Retinal pigment epithelial cell (primary cell): ENCODE data around the gene UTP14C.
"Not testable (repeated sequence)": the region's sequence is repeated elsewhere in the genome, so short reads cannot be mapped to it uniquely, and the experiment has no call there.

Source experiments
- DNase-seq: peaks from one replicate; pipeline ENCODE4 v3.0.0-alpha.2; 2010; ENCODE audit warnings: low read depth
- H3K4me3 ChIP-seq: 2 replicates; pipeline ENCODE4 v1.5.1; 2011; ENCODE audit warnings: mild to moderate bottlenecking, low read length, control low read depth, moderate library complexity
- TF ChIP-seq, protein P1 (sequence below): conservative IDR thresholded peaks from 2 replicates; pipeline ENCODE4 v1.5.1; 2011; ENCODE audit warnings: low read depth, low read length, control low read depth, inconsistent platforms

Gene UTP14C

DNA sequence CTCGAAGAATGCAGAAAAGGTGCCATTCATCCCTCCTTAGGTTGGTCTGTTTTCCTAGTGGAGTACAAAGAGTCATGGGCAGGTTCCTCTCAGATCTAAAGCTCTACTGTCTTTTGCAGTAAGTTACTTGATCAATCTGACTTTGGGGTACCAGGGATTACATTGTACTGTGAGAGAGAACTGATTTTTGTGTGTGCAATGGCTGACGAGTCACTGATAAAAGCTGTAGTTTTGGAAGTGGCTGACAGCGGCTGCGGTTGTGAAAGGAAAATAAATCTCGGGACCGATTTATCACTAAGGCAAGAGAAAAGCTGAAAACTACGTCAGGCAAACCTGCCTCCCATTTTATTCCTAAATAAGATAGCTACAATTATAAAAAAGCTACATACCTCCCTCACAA is 26.9 kb downstream of the UTP14C start:
- TF ChIP-seq, protein P1, sequence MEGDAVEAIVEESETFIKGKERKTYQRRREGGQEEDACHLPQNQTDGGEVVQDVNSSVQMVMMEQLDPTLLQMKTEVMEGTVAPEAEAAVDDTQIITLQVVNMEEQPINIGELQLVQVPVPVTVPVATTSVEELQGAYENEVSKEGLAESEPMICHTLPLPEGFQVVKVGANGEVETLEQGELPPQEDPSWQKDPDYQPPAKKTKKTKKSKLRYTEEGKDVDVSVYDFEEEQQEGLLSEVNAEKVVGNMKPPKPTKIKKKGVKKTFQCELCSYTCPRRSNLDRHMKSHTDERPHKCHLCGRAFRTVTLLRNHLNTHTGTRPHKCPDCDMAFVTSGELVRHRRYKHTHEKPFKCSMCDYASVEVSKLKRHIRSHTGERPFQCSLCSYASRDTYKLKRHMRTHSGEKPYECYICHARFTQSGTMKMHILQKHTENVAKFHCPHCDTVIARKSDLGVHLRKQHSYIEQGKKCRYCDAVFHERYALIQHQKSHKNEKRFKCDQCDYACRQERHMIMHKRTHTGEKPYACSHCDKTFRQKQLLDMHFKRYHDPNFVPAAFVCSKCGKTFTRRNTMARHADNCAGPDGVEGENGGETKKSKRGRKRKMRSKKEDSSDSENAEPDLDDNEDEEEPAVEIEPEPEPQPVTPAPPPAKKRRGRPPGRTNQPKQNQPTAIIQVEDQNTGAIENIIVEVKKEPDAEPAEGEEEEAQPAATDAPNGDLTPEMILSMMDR = no peak
- no peak overlapping the region for H3K4me3 ChIP-seq
- DNase-seq = no peak

DNA sequence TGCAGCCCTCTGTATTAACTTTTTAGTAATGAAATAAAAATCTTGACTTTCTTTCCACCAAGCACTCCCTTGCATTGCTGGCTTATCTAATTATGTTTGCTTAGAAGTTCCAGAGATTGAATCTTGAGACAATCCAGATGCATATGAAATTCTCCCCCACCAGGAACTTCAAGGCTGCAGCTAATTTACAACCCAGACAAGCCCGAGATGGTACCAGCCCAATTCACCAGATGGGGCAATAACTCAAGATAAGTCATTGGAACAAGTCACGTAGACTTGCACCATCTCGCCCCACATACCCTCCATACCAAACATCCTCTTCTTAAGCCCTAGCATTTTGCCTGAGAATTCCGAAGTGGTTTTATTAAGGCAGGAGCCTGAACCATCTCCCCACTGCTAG is 29.0 kb downstream of the UTP14C start:
- TF ChIP-seq, protein P1 = no peak
- no peak overlapping the region for H3K4me3 ChIP-seq
- no peak for DNase-seq

DNA sequence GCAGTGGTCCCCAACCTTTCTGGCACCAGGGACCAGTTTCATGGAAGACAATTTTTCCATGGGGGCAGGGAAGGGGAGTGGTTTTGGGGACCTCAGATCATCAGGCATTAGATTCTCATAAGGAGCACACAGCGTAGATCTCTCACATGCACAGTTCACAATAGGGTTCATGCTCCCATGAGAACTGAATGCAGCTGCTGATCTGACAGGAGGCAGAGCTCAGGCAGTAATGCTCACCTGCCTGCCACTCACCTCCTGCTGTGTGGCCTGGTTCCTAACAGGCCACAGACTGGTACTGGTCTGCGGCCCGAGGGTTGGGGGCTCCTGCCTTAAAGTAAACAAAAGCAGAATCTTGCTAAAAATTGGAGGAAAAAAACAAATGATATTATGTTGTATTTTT is 36.6 kb downstream of the UTP14C start:
- not testable (repeated sequence) for DNase-seq, H3K4me3 ChIP-seq

DNA sequence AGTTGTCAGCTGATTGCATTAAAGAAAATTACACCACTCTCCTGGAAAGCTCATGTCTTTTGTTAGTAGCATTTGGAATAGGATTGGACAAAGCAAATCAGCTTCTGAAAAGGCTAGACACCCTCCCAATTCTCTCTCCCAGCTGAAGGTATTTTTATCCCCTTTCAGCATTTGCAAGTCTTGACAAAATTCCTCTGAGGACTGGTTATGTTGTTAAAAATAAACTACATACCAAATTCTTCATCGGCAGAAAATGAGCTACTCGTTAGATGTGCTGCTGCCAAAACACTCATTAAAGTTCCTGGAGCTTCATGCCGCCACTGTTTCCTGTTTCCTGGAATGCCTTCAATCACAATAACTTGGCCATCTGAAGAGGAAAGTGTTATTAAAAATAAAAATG is 37.1 kb downstream of the UTP14C start:
- peak; percentile 59 for DNase-seq
- H3K4me3 ChIP-seq = no peak overlapping the region
- TF ChIP-seq, protein P1 = no peak

DNA sequence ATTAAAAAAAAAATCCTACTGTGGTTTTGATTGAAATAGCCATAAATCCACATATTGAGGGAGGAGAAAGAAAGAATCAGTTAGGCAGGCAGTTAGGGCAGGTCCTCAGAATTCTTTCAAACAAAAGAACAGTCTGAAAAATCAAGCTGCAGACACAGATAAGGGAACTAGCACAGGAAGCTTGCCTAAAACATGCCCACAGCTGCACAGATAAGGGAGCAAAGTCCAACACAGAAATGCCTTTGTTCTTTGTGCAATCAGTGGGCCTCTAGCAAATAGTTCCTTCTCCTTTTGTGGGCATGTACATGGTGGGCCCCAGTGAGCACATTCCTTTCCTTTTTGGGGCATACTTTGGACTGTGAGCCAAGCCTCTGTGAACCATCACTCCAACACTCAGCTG is 42.7 kb downstream of the UTP14C start:
- H3K4me3 ChIP-seq = no peak overlapping the region
- TF ChIP-seq, protein P1 = no peak
- DNase-seq = no peak

DNA sequence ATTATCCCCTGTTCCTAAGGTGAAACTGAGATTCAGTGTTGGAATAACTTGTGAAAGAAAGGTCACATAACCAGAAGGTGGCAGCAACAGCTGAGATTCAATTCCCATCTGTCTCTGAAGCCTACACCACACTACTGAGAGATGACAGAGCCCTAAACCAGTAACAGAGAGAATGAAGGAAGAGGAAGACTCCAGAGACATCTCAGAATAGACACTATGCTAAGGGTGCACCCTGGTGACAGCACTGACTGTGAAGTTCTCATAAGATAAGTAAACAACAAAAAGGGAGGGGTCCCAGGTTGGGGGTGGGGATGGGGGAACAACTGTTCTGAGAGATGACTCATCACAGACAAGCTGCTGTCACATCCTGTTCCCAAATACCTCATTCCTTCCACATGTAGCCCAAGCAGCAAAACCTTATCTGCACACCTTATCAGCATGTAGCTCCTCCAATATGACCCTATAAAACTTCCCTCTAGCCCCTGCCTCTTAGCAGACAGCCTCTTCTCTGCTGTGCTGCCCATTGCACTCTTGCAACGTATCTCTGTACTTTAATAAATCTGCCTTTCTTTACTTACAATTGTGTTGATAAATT is 46.5 kb downstream of the UTP14C start:
- H3K4me3 ChIP-seq = no peak overlapping the region
- DNase-seq = no peak
- TF ChIP-seq, protein P1 = no peak
